Measurements from ENCODE around the gene RIN1. TPM values are rescaled to one million over a fixed set of nuclear protein-coding genes. Genes with fewer than 3 reads are reported as not detected.
A peak's percentile ranks its signal among the peaks of the same experiment; 100 is the strongest.
"Not testable (repeated sequence)": the region's sequence is repeated elsewhere in the genome, so short reads cannot be mapped to it uniquely, and the experiment has no call there.

Gene RIN1
- total RNA-seq, 3 donors from 2014 or later (not counting 1 experiment from before 2014, with no cell fraction given), result 1.3 to 7.9 (median 2.5) TPM

DNA sequence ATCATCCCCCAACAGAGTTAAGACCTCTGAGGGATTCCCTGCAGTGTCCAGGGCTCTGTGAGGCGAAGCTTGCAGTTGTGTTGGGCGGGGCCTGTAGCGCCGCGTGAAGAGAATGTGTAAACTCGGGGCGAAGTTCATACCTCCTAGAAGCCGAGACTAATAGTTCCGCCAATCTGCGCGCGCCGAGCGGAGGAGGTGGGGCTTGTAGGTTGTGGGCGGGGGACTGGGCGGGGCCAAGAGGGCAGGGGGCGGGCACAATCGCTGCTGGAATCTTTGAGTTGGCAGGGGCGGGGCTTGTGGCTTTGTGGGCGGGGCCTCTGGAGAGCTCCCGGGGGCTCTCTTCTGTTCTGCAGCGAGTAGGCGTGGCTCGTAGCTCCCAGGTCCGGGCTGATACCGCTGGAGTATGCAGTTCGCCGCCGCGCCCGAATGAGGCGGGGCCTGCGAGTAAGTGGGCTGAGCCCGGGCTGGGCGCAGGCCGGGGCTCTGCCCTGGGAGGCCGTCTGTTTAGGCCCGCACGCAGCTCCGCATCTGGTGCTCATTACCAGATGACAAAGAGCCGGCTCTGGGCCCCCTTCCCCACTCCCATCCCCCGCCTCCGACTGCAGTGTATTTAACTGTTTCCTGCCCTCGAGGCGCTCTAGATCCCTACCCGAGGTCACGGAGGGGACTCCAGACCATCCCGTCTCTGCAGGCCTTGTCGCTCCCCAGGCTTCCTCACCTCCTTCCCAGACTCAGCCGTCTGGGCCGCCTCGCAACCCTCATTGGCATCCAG lies 23.5 kb downstream of the RIN1 start:
- peak overlapping the region; percentile 94 to 97 for H3K27ac Mint-ChIP-seq
- intact Hi-C loops (cut with micrococcal nuclease), result loop anchor here (1.0 kb wide), 3 partner anchors 16 to 77 kb away; partner anchors contain the start of gene BRMS1
- no peaks in the 10 kb centered on the region for H3K9me3 Mint-ChIP-seq
- no peaks in the 10 kb centered on the region for H3K9me3 ChIP-seq (ENCODE audit: control insufficient read depth, insufficient read depth, low read length)
- peak; percentile 66 to 80 (median 67) for ATAC-seq
- peak; percentile 94 to 99 for DNase-seq
- no peaks in the 10 kb centered on the region for H3K36me3 Mint-ChIP-seq
- TF ChIP-seq, protein P1, sequence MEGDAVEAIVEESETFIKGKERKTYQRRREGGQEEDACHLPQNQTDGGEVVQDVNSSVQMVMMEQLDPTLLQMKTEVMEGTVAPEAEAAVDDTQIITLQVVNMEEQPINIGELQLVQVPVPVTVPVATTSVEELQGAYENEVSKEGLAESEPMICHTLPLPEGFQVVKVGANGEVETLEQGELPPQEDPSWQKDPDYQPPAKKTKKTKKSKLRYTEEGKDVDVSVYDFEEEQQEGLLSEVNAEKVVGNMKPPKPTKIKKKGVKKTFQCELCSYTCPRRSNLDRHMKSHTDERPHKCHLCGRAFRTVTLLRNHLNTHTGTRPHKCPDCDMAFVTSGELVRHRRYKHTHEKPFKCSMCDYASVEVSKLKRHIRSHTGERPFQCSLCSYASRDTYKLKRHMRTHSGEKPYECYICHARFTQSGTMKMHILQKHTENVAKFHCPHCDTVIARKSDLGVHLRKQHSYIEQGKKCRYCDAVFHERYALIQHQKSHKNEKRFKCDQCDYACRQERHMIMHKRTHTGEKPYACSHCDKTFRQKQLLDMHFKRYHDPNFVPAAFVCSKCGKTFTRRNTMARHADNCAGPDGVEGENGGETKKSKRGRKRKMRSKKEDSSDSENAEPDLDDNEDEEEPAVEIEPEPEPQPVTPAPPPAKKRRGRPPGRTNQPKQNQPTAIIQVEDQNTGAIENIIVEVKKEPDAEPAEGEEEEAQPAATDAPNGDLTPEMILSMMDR (IDR thresholded peaks at IDR 0.05), result no peak
- H3K4me1 Mint-ChIP-seq, result peaks cover 11 to 28% of the 10 kb centered on the region in 2 donors
- peaks cover 30% of the 10 kb centered on the region for H3K4me1 ChIP-seq (ENCODE audit: control insufficient read depth, insufficient read depth, low read length)
- no peaks in the 10 kb centered on the region for H3K36me3 ChIP-seq (ENCODE audit: control insufficient read depth, insufficient read depth, low read length)
- H3K4me3 Mint-ChIP-seq, result peak overlapping the region; percentile 98
- no peaks in the 10 kb centered on the region for H3K27me3 ChIP-seq (ENCODE audit: control insufficient read depth, insufficient read depth, low read length)
- 5% methylated on average over 52 of the region's 52 CpGs for WGBS (ENCODE audit: insufficient coverage)
- peak overlapping the region; percentile 51 for H3K4me3 ChIP-seq (ENCODE audit: low read length)
- H3K27me3 Mint-ChIP-seq (ENCODE audit: low read depth in 2 of 2), result peaks cover 11 to 19% of the 10 kb centered on the region in 2 donors
- peak overlapping the region; percentile 85 for H3K27ac ChIP-seq (ENCODE audit: low read length)

DNA sequence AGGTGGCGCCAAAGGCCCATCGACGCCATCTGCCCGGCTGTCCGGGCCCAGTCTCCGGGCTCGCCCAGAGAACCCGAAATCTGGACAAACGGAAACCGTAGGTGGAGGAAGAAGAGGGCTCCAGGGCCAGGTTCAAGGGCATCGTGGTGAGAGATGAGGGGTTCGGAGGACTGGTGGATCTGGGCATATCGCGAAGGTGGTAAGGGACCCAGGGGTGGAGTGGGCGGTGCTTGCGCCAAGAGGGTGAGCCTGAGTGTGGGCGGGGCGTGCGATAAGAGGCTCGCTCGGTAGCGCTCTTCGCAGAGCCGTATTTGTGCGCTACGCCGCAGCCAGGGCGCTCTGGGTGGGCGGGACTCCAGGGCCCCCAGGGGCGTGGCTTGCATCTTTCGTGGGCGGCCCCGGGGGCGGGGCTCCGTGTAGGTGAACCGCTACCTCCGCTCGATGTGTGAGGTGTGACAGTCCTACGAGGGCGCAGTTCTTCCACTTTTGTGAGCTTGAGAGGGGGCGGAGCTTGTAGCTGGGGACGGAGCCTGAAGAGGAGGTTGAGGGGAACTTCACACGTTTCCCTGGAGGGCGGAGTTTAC lies 24.2 kb downstream of the RIN1 start:
- no peaks in the 10 kb centered on the region for H3K9me3 Mint-ChIP-seq
- Histone ChIP-seq H3K4me3 (ENCODE audit: low read length) (peak overlapping the region; percentile 51), H3K9me3 (ENCODE audit: control insufficient read depth, insufficient read depth, low read length) (no peaks in the 10 kb centered on the region), H3K36me3 (ENCODE audit: control insufficient read depth, insufficient read depth, low read length) (no peaks in the 10 kb centered on the region), H3K27ac (ENCODE audit: low read length) (peak overlapping the region; percentile 85), H3K27me3 (ENCODE audit: control insufficient read depth, insufficient read depth, low read length) (no peaks in the 10 kb centered on the region), H3K4me1 (ENCODE audit: control insufficient read depth, insufficient read depth, low read length) (peaks cover 23% of the 10 kb centered on the region)
- peak; percentile 77 to 89 (median 78) for ATAC-seq
- TF ChIP-seq, protein P1 (IDR thresholded peaks at IDR 0.05), result peak; percentile 57
- peaks cover 11 to 21% of the 10 kb centered on the region in 2 donors for H3K4me1 Mint-ChIP-seq
- peak; percentile 95 to 99 for DNase-seq
- H3K27me3 Mint-ChIP-seq (ENCODE audit: low read depth in 2 of 2), result peaks cover 11 to 22% of the 10 kb centered on the region in 2 donors
- H3K27ac Mint-ChIP-seq, result peak overlapping the region; percentile 94 to 97
- intact Hi-C loops (cut with micrococcal nuclease), result loop anchor here (1.0 kb wide), 4 partner anchors 16 to 77 kb away; partner anchors contain the start of gene BRMS1
- H3K36me3 Mint-ChIP-seq, result no peaks in the 10 kb centered on the region
- peak overlapping the region; percentile 98 for H3K4me3 Mint-ChIP-seq
- 0% methylated on average over 44 of the region's 44 CpGs for WGBS (ENCODE audit: insufficient coverage)

DNA sequence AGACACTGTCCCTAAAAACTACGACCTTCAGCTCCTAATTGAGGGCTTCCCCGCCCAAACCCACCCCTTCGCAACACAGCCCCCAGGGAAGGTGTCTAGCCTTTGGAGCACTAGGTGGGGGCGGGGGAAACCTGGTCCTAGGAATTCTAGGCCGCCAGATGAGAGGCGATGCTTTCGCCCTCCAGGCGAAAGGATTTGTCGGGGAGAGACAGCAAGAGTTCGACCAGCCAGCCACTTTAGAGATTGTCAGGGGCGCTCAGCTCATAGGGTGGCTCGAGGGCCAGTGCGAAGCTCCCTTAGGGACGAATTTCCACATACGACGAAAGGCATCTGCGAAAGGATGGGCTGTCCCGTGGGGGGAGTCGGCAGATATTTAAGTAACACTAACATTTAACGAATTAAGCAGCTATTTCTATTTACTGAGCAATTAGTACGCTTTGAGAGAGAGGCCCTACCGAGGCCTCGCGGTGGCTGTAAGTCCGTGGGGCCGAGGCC lies 24.7 kb downstream of the RIN1 start:
- TF ChIP-seq, protein P1 (IDR thresholded peaks at IDR 0.05), result peak; percentile 93
- Mint-ChIP-seq H3K9me3 (no peaks in the 10 kb centered on the region), H3K27me3 (ENCODE audit: low read depth in 2 of 2) (peaks cover 11 to 22% of the 10 kb centered on the region in 2 donors), H3K4me1 (peaks cover 11 to 20% of the 10 kb centered on the region in 2 donors), H3K36me3 (no peaks in the 10 kb centered on the region), H3K4me3 (peak overlapping the region; percentile 98), H3K27ac (peak overlapping the region; percentile 94 to 97)
- intact Hi-C loops (cut with micrococcal nuclease), result loop anchor here (1.0 kb wide), 1 partner anchor 37 kb away; no protein-coding TSS in a partner anchor
- Histone ChIP-seq H3K4me1 (ENCODE audit: control insufficient read depth, insufficient read depth, low read length) (peaks cover 23% of the 10 kb centered on the region), H3K4me3 (ENCODE audit: low read length) (peak overlapping the region; percentile 51), H3K27me3 (ENCODE audit: control insufficient read depth, insufficient read depth, low read length) (no peaks in the 10 kb centered on the region), H3K36me3 (ENCODE audit: control insufficient read depth, insufficient read depth, low read length) (no peaks in the 10 kb centered on the region), H3K9me3 (ENCODE audit: control insufficient read depth, insufficient read depth, low read length) (no peaks in the 10 kb centered on the region), H3K27ac (ENCODE audit: low read length) (peak overlapping the region; percentile 85)
- ATAC-seq, result peak in 1 of 3 donors; percentile 65
- no peak for DNase-seq
- 36% methylated on average over 26 of the region's 26 CpGs for WGBS (ENCODE audit: insufficient coverage)

DNA sequence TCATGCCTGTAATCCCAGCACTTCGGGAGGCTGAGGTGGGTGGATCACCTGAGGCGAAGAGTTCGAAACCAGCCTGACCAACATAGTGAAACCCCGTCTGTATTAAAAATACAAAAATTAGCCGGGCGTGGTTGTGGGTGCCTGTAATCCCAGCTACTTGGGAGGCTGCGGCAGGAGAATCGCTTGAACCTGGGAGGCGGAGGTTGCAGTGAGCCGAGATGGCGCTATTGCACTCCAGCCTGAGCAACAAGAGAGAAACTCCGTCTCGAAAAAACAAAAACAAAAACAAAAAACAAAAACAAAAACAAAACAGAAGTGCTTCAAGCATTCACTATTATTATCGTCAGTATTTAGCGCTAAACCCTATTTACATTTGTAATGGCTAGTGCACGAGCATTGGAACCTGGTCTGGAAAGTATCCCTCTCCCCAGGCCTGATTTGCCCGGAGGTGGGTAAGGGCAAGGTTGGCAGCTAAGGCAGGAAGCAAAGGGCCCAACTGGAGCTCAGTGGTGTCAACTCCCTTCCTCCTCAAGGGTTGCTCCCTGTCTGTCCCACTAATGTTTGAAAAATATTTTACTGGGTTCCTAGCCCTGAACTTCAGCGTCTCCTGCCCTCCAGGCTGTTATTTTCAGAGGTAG lies 25.3 kb downstream of the RIN1 start:
- H3K36me3 Mint-ChIP-seq; H3K27ac ChIP-seq (ENCODE audit: low read length); ATAC-seq; H3K9me3 ChIP-seq (ENCODE audit: control insufficient read depth, insufficient read depth, low read length); H3K27me3 ChIP-seq (ENCODE audit: control insufficient read depth, insufficient read depth, low read length); H3K4me3 Mint-ChIP-seq; DNase-seq; H3K4me3 ChIP-seq (ENCODE audit: low read length); H3K27ac Mint-ChIP-seq; H3K36me3 ChIP-seq (ENCODE audit: control insufficient read depth, insufficient read depth, low read length); H3K9me3 Mint-ChIP-seq: not testable (repeated sequence)
- WGBS (ENCODE audit: insufficient coverage), result 96% methylated on average over 18 of the region's 18 CpGs
- peaks cover 23% of the 10 kb centered on the region for H3K4me1 ChIP-seq (ENCODE audit: control insufficient read depth, insufficient read depth, low read length)
- peaks cover 9 to 18% of the 10 kb centered on the region in 2 donors for H3K27me3 Mint-ChIP-seq (ENCODE audit: low read depth in 2 of 2)
- H3K4me1 Mint-ChIP-seq, result peaks cover 11 to 20% of the 10 kb centered on the region in 2 donors
- intact Hi-C loops (cut with micrococcal nuclease), result loop anchor here (1.0 kb wide), 1 partner anchor 37 kb away; no protein-coding TSS in a partner anchor
